ENCODE results near the gene KCTD21.

Gene KCTD21

GRCh38 chr11:78200553-78200952 lies 12.1 kb upstream of the KCTD21 start:
- no peak for DNase-seq (ENCODE audit: low spot score)

- no peak for DNase-seq (ENCODE audit: low spot score)
These were observed 11.6 kb upstream of the KCTD21 start for GRCh38 chr11:78200061-78200460.

GRCh38 chr11:78199653-78200015 lies 11.2 kb upstream of the KCTD21 start:
- DNase-seq (ENCODE audit: low spot score), result no peak

- no peak for DNase-seq (ENCODE audit: low spot score)
These were observed 10.7 kb upstream of the KCTD21 start for GRCh38 chr11:78199015-78199652.

- DNase-seq (ENCODE audit: low spot score), result no peak
These were observed 9.4 kb upstream of the KCTD21 start for GRCh38 chr11:78197816-78198215.

GRCh38 chr11:78196661-78197091 lies 8.2 kb upstream of the KCTD21 start:
- no peak for DNase-seq (ENCODE audit: low spot score)

- DNase-seq (ENCODE audit: low spot score), result no peak
These were observed 7.6 kb upstream of the KCTD21 start for GRCh38 chr11:78195917-78196560.

- DNase-seq (ENCODE audit: low spot score), result no peak
These were observed 6.1 kb upstream of the KCTD21 start for GRCh38 chr11:78194490-78194889.

GRCh38 chr11:78193806-78194205 lies 5.4 kb upstream of the KCTD21 start:
- DNase-seq (ENCODE audit: low spot score), result no peak

GRCh38 chr11:78192911-78193351 lies 4.5 kb upstream of the KCTD21 start:
- no peak for DNase-seq (ENCODE audit: low spot score)

GRCh38 chr11:78192223-78192719 lies 3.8 kb upstream of the KCTD21 start:
- DNase-seq (ENCODE audit: low spot score), result no peak

GRCh38 chr11:78190871-78191538 lies 2.6 kb upstream of the KCTD21 start:
- DNase-seq (ENCODE audit: low spot score), result no peak

- no peak for DNase-seq (ENCODE audit: low spot score)
These were observed 1.9 kb upstream of the KCTD21 start for GRCh38 chr11:78190374-78190773.

GRCh38 chr11:78189851-78190250 lies 1.4 kb upstream of the KCTD21 start:
- no peak for DNase-seq (ENCODE audit: low spot score)

GRCh38 chr11:78189174-78189724 lies 823 bp upstream of the KCTD21 start:
- DNase-seq (ENCODE audit: low spot score), result no peak

- peak; percentile 63 for DNase-seq (ENCODE audit: low spot score)
These were observed 800 bp downstream of the KCTD21 start for GRCh38 chr11:78187366-78188285.

- no peak for DNase-seq (ENCODE audit: low spot score)
These were observed 7.2 kb downstream of the KCTD21 start for GRCh38 chr11:78181185-78181584.

- DNase-seq (ENCODE audit: low spot score), result no peak
These were observed 7.7 kb downstream of the KCTD21 start for GRCh38 chr11:78180751-78181150.

- no peak for DNase-seq (ENCODE audit: low spot score)
These were observed 8.9 kb downstream of the KCTD21 start for GRCh38 chr11:78179459-78180071.

- no peak for DNase-seq (ENCODE audit: low spot score)
These were observed 11.2 kb downstream of the KCTD21 start for GRCh38 chr11:78177216-78177615.

- DNase-seq (ENCODE audit: low spot score), result no peak
These were observed 11.8 kb downstream of the KCTD21 start for GRCh38 chr11:78176605-78177141.

Measured in hepatic stellate cell (primary cell).